GDM1 (cell line): ENCODE measurements around the gene UQCRHL.

Source experiments
- DNase-seq: peaks from one replicate; lab custom pipeline; 2025; lab: John Stamatoyannopoulos, UW

UQCRHL gene

GRCh38 chr1:15797614-15798390 lies 9.6 kb downstream of the UQCRHL start:
- DNase-seq: no peak

GRCh38 chr1:15796086-15796462 lies 11.4 kb downstream of the UQCRHL start:
- no peak for DNase-seq

GRCh38 chr1:15788624-15789301 lies 18.7 kb downstream of the UQCRHL start:
- DNase-seq: no peak

GRCh38 chr1:15786581-15786980 lies 20.9 kb downstream of the UQCRHL start:
- DNase-seq: no peak

- DNase-seq: no peak
Measured at GRCh38 chr1:15785683-15786082, 21.8 kb downstream of the UQCRHL start.

GRCh38 chr1:15777909-15778707 lies 29.3 kb downstream of the UQCRHL start:
- no peak for DNase-seq

GRCh38 chr1:15775706-15776105 lies 31.7 kb downstream of the UQCRHL start:
- no peak for DNase-seq

GRCh38 chr1:15771836-15772515 lies 35.5 kb downstream of the UQCRHL start:
- no peak for DNase-seq

GRCh38 chr1:15770313-15770962 lies 37.0 kb downstream of the UQCRHL start:
- DNase-seq: no peak

- DNase-seq: no peak
Measured at GRCh38 chr1:15768388-15768787, 39.1 kb downstream of the UQCRHL start.

- no peak for DNase-seq
Measured at GRCh38 chr1:15767941-15768340, 39.5 kb downstream of the UQCRHL start.

GRCh38 chr1:15765495-15766194 lies 41.8 kb downstream of the UQCRHL start:
- no peak for DNase-seq

- DNase-seq: no peak
Measured at GRCh38 chr1:15764890-15765289, 42.6 kb downstream of the UQCRHL start.

- DNase-seq: no peak
Measured at GRCh38 chr1:15764269-15764764, 43.1 kb downstream of the UQCRHL start.

GRCh38 chr1:15762546-15762945 lies 44.9 kb downstream of the UQCRHL start:
- DNase-seq: no peak

- no peak for DNase-seq
Measured at GRCh38 chr1:15761366-15762128, 45.9 kb downstream of the UQCRHL start.

GRCh38 chr1:15760520-15761211 lies 46.8 kb downstream of the UQCRHL start:
- no peak for DNase-seq

- no peak for DNase-seq
Measured at GRCh38 chr1:15758953-15759661, 48.3 kb downstream of the UQCRHL start.
